BLaER1 treated with 17β-estradiol and CSF1 and Interleukin-3, amounts not matched to agents 10 nM and 100 nM (cell line): ENCODE data around the gene GPR137.

Source experiments
- H3K27ac ChIP-seq, 11 experiments: shearing (Covaris generic); formaldehyde crosslinking; 2 replicates each; pipeline ENCODE4 v1.8.1; 2022
- H3K27me3 ChIP-seq, 11 experiments: shearing (Covaris generic); formaldehyde crosslinking; 2 replicates each; pipeline ENCODE4 v1.8.1; 2022
- H3K36me3 ChIP-seq, 11 experiments: shearing (Covaris generic); formaldehyde crosslinking; 2 replicates each; pipeline ENCODE4 v1.8.1; 2022
- H3K4me1 ChIP-seq, 10 experiments: shearing (Covaris generic); formaldehyde crosslinking; 2 replicates each; pipeline ENCODE4 v1.8.1; 2022
- H3K4me2 ChIP-seq, 11 experiments: shearing (Covaris generic); formaldehyde crosslinking; 2 replicates each; pipeline ENCODE4 v1.8.1; 2022
- H3K4me3 ChIP-seq, 10 experiments: shearing (Covaris generic); formaldehyde crosslinking; 2 replicates each; pipeline ENCODE4 v1.8.1; 2022
- H3K9ac ChIP-seq, 11 experiments: shearing (Covaris generic); formaldehyde crosslinking; 2 replicates each; pipeline ENCODE4 v1.8.1; 2022
- H3K9me3 ChIP-seq, 11 experiments: shearing (Covaris generic); formaldehyde crosslinking; replicated peaks in 1 of 11; 2 replicates each; pipeline ENCODE4 v1.8.1; 2022
- H4K20me1 ChIP-seq, 11 experiments: shearing (Covaris generic); formaldehyde crosslinking; 2 replicates each; pipeline ENCODE4 v1.8.1; 2022
- Cebpa-rat ChIP-seq, 11 experiments: shearing (Covaris generic); IDR thresholded peaks; 2 replicates each; pipeline ENCODE4 v1.8.1; 2022

The GPR137 gene

DNA sequence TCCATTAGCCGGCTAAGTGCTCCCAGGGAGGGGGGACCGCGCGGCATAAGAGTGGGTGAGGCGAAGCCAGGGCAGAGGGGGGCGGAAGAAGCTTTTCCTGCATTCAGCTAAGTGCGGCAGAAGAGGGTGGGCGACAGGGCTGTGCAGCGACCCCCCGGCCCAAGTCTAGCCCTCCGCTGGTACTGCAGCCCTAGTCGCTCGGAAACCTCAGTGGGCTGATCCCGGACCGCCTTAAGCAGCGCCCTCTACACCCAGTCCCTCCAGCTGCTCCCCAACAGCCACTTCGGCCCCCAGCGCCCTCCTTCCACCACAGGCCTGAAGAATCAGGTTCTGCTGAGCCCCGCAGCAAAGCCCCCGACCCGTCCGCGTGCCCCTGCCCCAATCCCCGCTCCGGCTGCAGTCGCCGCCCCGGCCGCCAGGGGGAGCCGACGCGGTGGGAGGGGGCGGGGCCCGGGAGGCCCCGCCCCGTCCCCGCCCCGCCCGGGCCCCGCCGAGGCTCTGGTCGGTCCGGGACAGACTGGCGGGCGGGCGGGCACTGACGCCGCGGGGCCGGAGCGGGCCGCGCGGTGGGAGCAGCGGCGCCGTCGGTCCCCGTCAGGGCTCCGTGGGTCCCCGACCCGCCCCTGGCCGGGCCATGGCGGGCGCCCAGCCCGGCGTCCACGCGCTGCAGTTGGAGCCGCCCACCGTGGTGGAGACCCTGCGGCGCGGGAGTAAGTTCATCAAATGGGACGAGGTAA lies 34.5 kb upstream of the GPR137 start, which contains the start of gene PLCB3:
Gene PLCB3 (plus strand): TSS at position 515 of the 737 bp plus-strand sequence. CDS start 120 bp downstream, at position 635.
- Histone ChIP-seq H4K20me1 (peaks cover 17 to 38% (median 25%) of the 10 kb centered on the region in 11 experiments; a peak in 19 of 22 replicates), H3K9me3 (no peaks in the 10 kb centered on the region), H3K27me3 (no peaks in the 10 kb centered on the region), H3K36me3 (peaks cover 19 to 27% (median 21%) of the 10 kb centered on the region in 11 experiments), H3K27ac (peak within 1 kb of the TSS; percentile 23 to 95 (median 71); a peak in 21 of 22 replicates), H3K4me2 (peak within 1 kb of the TSS; percentile 92 to 100 (median 99)), H3K4me3 (peak within 1 kb of the TSS; percentile 71 to 96 (median 90)), H3K4me1 (peaks cover 46 to 72% (median 68%) of the 10 kb centered on the region in 10 experiments), H3K9ac (peak within 1 kb of the TSS; percentile 75 to 95 (median 85))
- TF ChIP-seq Cebpa-rat (IDR thresholded peaks at IDR 0.05): no peak

GRCh38 chr11:64251753-64252002 lies 34.0 kb upstream of the GPR137 start:
- H3K27ac ChIP-seq: peak overlapping the region; percentile 23 to 95 (median 71); a peak in 21 of 22 replicates
- peak overlapping the region; percentile 75 to 95 (median 85) for H3K9ac ChIP-seq
- no peaks in the 10 kb centered on the region for H3K9me3 ChIP-seq
- TF ChIP-seq Cebpa-rat (IDR thresholded peaks at IDR 0.05): no peak
- peaks cover 24 to 32% (median 26%) of the 10 kb centered on the region in 11 experiments for H3K36me3 ChIP-seq
- peaks cover 46 to 72% (median 68%) of the 10 kb centered on the region in 10 experiments for H3K4me1 ChIP-seq
- peak overlapping the region; percentile 71 to 96 (median 90) for H3K4me3 ChIP-seq
- no peaks in the 10 kb centered on the region for H3K27me3 ChIP-seq
- H4K20me1 ChIP-seq: peaks cover 17 to 42% (median 28%) of the 10 kb centered on the region in 11 experiments; a peak in 19 of 22 replicates
- peak overlapping the region; percentile 92 to 100 (median 99) for H3K4me2 ChIP-seq

DNA sequence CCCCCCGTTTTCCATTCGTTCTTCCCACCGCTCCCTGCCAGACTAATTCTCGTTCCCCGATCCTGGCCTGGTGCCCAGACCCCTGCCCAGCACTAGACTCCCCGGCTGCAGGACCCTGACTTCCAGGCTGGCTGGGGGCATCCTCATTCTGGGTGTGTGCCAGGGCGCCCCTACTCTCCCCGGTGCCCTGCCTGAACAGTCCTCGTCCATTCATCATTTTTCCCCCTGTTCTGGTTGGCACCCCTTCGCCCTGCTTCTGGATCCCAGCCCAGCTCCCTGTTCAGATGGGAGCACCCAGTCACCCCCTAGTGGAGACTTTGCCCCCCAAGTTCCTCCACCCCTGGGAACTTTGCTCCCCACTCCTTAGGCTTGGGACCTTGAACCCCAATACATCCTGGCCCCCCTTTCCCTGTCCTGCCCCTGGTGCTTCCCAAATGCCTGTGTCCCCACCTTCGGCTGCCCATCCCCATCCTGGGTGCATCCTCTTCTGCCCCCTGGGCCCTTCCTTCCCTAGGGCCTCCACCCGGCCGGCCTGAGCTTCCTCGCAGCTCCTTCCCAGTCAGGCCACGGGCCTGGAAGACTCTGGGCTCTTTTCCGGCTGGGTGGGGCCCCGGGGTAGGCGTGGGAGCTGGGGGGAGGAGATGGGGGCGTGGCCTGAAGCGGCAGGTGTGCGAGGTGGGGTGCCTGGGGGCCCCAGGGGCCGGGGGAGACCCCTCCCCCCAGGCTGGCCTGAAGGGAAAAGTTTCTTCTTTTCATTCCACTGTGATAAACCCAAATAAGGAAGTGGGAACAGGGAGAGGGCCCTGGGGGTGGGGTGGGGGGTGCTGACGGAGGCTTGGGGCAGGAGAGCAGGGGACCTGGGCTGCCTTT lies 33.4 kb upstream of the GPR137 start:
- Histone ChIP-seq H3K27ac (peak overlapping the region; percentile 23 to 95 (median 71); a peak in 21 of 22 replicates), H3K9ac (peak overlapping the region; percentile 75 to 95 (median 85))
- no peak for TF ChIP-seq Cebpa-rat (IDR thresholded peaks at IDR 0.05)

GRCh38 chr11:64253043-64253442 lies 32.6 kb upstream of the GPR137 start:
- Histone ChIP-seq H3K9ac (peak overlapping the region; percentile 27 to 95 (median 84); a peak in 18 of 22 replicates), H3K9me3 (no peaks in the 10 kb centered on the region), H4K20me1 (peaks cover 17 to 53% (median 28%) of the 10 kb centered on the region in 11 experiments; a peak in 19 of 22 replicates), H3K4me2 (peak overlapping the region; percentile 92 to 100 (median 99)), H3K27ac (peak overlapping the region in 5 of 11 experiments; percentile 15 to 95 (median 71); a peak in 7 of 22 replicates), H3K27me3 (no peaks in the 10 kb centered on the region), H3K4me3 (peak overlapping the region; percentile 71 to 96 (median 90); a peak in 19 of 20 replicates), H3K4me1 (peaks cover 40 to 60% (median 56%) of the 10 kb centered on the region in 10 experiments), H3K36me3 (peaks cover 36 to 46% (median 39%) of the 10 kb centered on the region in 11 experiments)
- TF ChIP-seq Cebpa-rat (IDR thresholded peaks at IDR 0.05): no peak

More for the DNA sequence above, 33.4 kb upstream of the GPR137 start:
- Histone ChIP-seq H3K36me3 (peaks cover 30 to 38% (median 32%) of the 10 kb centered on the region in 11 experiments), H3K4me3 (peak overlapping the region; percentile 71 to 96 (median 90)), H3K4me2 (peak overlapping the region; percentile 92 to 100 (median 99)), H3K27me3 (no peaks in the 10 kb centered on the region), H3K4me1 (peaks cover 46 to 69% (median 64%) of the 10 kb centered on the region in 10 experiments), H4K20me1 (peaks cover 17 to 47% (median 28%) of the 10 kb centered on the region in 11 experiments; a peak in 19 of 22 replicates), H3K9me3 (no peaks in the 10 kb centered on the region)

DNA sequence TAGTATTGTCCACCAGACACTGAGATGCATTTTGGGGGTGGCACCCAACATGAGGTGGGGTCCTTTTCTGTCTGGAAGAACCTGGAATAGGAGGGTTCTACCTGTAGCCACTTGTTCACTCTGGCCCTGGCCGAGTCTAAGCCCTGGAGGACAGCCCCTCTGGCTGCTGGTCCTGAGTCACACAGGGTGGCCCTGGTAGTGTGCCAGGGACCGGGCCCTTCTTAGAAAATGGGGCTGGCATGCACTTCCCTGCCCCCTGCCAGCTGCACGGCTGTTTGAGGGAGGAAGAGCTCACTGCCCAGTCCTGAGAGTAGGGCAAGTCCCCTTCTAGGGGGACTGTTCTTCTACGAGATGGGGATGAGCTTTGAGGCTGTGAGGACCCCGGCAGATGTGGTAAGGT lies 32.2 kb upstream of the GPR137 start:
- H3K9me3 ChIP-seq: no peaks in the 10 kb centered on the region
- H3K27ac ChIP-seq: peak overlapping the region in 2 of 11 experiments; percentile 8 to 31; a peak in 2 of 22 replicates
- peak overlapping the region in 4 of 10 experiments; percentile 94 to 95 (median 94); a peak in 6 of 20 replicates for H3K4me3 ChIP-seq
- TF ChIP-seq Cebpa-rat (IDR thresholded peaks at IDR 0.05): no peak
- no peaks in the 10 kb centered on the region for H3K27me3 ChIP-seq
- H3K9ac ChIP-seq: peak overlapping the region; percentile 5 to 95 (median 83); a peak in 14 of 22 replicates
- peaks cover 40 to 50% (median 43%) of the 10 kb centered on the region in 11 experiments for H3K36me3 ChIP-seq
- peaks cover 17 to 58% (median 28%) of the 10 kb centered on the region in 11 experiments; a peak in 19 of 22 replicates for H4K20me1 ChIP-seq
- peaks cover 39 to 56% (median 52%) of the 10 kb centered on the region in 10 experiments for H3K4me1 ChIP-seq
- peak overlapping the region; percentile 92 to 100 (median 99) for H3K4me2 ChIP-seq

GRCh38 chr11:64254326-64254725 lies 31.3 kb upstream of the GPR137 start:
- TF ChIP-seq Cebpa-rat (IDR thresholded peaks at IDR 0.05): no peak
- Histone ChIP-seq H3K9me3 (no peaks in the 10 kb centered on the region), H3K4me3 (0 out of 20 replicates have a peak overlapping the region, but pooled peaks of 1 of the 10 experiments have one; percentile 94), H3K27ac (peak overlapping the region in 1 of 11 experiments; percentile 40; a peak in 1 of 22 replicates), H3K4me2 (peak overlapping the region; percentile 92 to 100 (median 99); a peak in 16 of 22 replicates), H3K36me3 (peaks cover 49 to 59% (median 52%) of the 10 kb centered on the region in 11 experiments), H3K4me1 (peaks cover 36 to 48% (median 43%) of the 10 kb centered on the region in 10 experiments), H4K20me1 (peaks cover 17 to 66% (median 28%) of the 10 kb centered on the region in 11 experiments; a peak in 19 of 22 replicates), H3K9ac (peak overlapping the region in 3 of 11 experiments; percentile 28 to 95 (median 47); a peak in 2 of 22 replicates), H3K27me3 (no peaks in the 10 kb centered on the region)

GRCh38 chr11:64255135-64256128 lies 30.2 kb upstream of the GPR137 start:
- Histone ChIP-seq H3K9ac (peak overlapping the region in 1 of 11 experiments; percentile 26; a peak in 1 of 22 replicates), H4K20me1 (peaks cover 17 to 77% (median 31%) of the 10 kb centered on the region in 11 experiments; a peak in 19 of 22 replicates), H3K4me2 (no peak overlapping the region), H3K27ac (no peak overlapping the region), H3K27me3 (no peaks in the 10 kb centered on the region), H3K36me3 (peaks cover 60 to 70% (median 63%) of the 10 kb centered on the region in 11 experiments), H3K4me3 (no peak overlapping the region), H3K9me3 (no peaks in the 10 kb centered on the region), H3K4me1 (peaks cover 25 to 37% (median 32%) of the 10 kb centered on the region in 10 experiments)
- no peak for TF ChIP-seq Cebpa-rat (IDR thresholded peaks at IDR 0.05)
